ENCODE data around the gene ACSM2A.
"Not testable (repeated sequence)": the region's sequence is repeated elsewhere in the genome, so short reads cannot be mapped to it uniquely, and the experiment has no call there.

Gene ACSM2A

DNA sequence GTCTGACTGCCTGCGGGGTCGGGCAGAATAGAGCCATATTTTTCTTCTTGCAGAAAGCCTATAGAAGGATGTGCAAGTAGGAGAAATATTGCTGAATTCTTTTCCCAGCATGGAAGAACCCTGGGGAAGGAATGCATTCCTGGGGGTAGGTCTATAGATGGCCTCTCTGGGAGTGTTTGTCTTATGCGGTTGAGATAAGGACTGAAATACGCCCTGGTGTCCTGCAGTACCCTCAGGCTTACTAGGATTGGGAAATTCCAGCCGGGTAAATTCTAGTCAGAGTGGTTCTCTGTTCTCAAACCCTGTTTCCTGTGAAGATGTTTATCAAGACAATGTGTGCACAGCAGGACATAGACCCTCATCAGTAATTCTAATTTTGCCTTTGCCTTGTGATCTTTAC lies 2.3 kb downstream of the ACSM2A start:
- not testable (repeated sequence) for DNase-seq (ENCODE audit: low read depth, low spot score)

DNA sequence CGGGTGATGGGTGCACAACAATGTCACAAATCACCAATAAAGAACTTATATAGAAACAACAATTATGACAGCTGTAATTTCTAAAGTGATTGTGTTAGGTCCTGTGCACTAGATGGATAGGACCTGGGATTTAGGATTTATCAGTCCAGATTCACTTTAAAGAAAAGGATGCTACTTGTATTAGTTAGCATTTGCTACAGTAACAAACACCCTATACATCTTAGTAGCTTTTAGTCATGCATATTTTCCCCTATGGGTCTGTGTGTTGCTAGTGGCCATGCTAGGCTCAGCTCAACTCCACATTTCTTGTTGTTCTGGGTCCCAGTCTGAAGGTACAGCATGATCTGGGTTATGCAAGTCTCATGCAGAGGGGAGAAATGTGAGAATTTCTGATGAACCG lies 7.9 kb downstream of the ACSM2A start:
- not testable (repeated sequence) for DNase-seq (ENCODE audit: low read depth, low spot score)

DNA sequence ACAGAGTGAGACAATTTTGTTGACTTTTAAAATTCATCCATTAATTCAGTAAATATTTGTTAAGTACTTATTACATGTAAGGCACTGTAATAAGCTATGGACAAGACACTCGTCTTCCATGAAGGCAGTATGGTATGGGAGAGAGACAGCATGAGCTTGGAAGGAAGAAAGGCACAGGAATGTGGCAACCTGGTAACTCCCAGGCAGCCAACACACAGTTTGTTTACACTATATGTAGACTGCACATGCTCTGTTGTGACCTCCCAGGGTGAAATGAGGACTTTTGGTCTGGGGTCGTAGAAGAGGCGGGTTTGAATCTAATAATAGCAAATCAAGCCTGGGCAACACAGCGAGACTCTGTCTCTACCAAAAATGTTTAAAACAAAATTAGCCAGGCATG lies 9.0 kb downstream of the ACSM2A start:
- DNase-seq (ENCODE audit: low read depth, low spot score) = not testable (repeated sequence)

DNA sequence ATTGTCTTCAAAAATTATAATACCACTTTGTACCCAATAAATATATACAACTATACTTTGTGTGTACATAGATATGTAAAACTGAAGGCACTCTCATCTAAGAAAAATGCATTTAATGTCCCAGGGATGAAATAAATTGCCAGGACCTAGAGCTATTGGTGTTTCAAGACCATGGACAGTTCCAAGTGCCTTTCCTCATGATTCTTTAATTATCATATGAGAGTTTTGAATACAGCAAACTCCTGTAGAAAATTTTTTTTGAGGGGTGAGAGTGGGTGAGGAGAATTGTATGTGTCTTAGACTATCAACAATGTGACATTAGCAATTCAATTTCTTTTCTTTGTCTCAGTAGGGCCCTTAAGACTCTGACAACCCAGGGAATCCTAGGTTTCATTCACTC lies 17.6 kb downstream of the ACSM2A start:
- not testable (repeated sequence) for DNase-seq (ENCODE audit: low read depth, low spot score)

DNA sequence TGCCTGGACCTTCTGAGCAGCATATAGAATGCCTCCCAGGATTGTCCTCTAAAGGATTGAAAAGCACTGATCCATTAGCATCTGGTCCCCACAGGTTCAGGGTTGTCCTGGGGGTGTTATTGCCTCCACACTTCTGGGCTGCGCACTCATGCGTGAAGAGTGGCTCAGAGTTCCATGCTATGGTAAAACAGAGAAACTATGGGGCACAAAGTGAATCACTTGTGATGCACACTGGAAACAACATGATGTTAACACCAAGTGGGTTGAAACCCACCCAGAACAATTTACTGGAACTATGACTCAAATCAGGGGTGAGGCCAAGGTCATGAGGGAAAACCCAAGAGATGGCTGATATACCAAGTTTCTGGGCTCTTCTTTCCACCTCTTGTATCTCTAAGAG lies 18.6 kb downstream of the ACSM2A start:
- DNase-seq (ENCODE audit: low read depth, low spot score) = not testable (repeated sequence)

DNA sequence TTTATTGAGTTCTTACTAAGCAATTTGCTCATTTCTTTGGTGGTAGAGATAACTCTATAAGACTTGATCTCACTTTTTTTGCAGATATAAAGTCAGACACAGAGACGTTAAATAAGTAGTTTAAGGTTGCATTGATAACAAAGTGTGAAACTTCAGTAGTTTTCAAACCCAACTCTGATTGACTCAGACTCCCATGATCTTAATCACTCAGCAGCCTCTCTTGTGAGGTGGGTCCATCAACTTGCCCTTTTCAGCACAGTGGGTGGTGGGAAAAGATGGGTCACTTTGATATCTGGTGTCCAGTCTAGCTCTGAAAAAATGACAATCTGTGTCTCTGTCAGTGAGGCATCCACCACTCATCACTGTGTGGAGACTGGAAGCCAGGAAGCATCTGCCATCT lies 19.4 kb downstream of the ACSM2A start:
- not testable (repeated sequence) for DNase-seq (ENCODE audit: low read depth, low spot score)

DNA sequence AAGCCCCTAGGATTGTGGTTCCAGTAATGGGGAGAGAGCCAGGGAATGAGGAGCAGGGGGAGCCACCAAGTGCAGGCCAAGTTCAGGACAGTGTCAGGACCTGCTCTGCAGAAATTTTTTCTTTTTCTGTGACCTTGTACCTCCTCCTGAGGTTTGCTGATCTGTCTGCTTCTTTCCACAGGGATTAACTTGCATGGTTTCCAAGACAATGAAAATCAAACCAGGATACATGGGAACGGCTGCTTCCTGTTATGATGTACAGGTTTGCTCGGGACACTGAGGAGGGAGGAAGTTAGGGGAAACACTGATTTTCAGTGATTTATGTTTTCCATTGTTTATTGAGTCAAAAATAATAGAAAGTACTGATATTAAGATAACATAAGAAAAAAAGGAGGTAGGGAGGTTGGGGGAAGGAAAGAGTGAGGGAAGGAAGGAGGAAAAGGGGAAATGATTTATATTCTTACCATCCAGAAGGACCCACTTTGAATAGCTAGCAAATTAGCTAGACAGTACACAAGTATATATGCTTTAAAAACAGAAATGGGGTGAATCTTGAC lies 25.9 kb downstream of the ACSM2A start:
- not testable (repeated sequence) for DNase-seq (ENCODE audit: low read depth, low spot score)

DNA sequence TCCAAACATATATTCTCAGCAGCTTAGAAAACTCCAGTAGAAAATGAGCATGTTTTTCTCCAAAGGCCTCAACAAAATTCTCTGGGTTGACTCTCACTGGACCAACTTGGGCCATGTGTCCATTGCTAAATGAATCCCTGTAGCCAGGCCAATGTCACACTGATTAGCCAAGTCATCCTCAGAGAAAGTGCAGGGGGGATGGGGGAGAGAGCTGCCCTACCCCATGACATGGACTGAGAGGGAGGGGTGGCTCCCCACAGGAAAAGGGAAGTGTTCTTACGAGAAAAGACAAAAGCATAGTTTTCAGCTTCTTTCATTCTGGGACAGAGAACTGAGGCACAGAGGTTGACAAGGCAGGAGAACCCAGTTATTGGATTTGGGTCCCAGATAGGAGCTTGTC lies 32.7 kb downstream of the ACSM2A start:
- DNase-seq (ENCODE audit: low read depth, low spot score) = not testable (repeated sequence)

DNA sequence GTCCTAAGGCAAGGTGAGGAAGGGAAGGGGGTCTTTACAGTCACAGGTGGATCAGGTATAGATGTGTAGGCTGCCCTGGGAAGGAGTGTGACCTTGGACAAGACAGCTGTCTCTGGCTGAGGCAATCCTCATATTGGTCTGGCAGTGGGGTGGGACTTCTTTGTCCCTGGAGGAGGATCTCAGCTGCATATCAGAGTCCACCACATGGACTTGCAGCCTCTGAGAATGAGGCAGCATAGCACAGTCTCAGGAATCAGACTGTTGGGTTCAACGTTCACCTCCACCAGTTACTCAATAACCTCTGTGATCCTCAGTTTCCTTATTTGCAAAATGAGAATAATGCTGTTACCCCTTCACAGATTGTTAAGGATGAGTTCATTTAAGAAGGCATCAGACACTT lies 33.4 kb downstream of the ACSM2A start:
- DNase-seq (ENCODE audit: low read depth, low spot score) = no peak

DNA sequence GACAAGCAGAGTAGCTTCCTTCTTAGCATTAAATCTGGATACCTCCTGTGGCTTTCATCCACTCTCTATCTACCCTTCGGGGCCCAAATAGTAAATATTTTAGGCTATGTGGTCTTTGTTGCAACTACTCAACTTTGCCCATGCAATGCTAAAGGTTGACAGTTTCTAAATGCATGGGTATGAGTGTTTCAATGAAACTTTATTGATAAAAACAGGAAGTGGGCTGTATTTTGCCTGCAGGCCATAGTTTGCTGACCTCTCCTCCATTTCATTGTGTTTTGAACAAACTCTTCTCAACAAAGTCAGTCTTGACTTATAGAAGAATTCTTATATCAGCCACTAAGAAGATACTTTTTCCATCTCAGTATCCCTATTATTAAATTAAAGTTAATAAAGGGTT lies 34.1 kb downstream of the ACSM2A start:
- no peak for DNase-seq (ENCODE audit: low read depth, low spot score)

DNA sequence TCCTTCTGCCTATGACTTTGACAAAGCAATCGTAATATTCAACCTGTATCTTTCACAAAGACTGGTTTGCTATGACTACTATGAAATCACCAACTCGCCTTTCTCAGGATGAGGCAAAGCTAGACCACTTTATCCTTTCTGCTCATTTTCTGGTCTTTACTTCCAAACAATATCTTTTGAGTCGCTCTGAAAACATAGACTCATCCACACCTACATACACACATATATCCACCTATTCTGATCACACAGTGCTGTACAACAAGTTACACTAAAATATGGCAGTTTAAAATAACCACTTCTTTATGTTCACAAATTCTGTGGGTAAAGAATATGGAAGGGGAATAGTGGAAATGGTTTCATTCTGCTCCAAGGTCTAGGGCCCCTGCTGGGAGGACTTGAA lies 39.7 kb downstream of the ACSM2A start:
- DNase-seq (ENCODE audit: low read depth, low spot score) = not testable (repeated sequence)

DNA sequence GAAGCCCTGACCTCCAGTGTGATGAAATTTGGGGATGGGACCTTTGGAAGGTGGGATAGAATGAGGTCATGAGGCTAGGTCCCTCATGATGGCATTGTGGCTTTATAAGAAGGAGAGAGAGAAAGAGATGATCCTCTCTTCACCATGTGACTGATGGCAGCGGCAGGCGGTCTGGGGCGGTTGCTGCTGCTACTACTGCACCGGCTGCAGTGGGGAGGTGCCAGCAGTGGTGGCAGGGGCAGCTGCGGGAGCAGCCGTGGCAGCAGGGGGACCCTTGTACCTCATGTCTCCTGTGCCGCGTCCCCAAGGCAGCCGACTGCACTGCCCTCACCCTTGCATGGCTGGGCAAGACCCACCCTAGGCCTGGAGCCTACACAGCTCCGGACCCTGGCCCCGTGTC lies 40.1 kb downstream of the ACSM2A start:
- not testable (repeated sequence) for DNase-seq (ENCODE audit: low read depth, low spot score)

DNA sequence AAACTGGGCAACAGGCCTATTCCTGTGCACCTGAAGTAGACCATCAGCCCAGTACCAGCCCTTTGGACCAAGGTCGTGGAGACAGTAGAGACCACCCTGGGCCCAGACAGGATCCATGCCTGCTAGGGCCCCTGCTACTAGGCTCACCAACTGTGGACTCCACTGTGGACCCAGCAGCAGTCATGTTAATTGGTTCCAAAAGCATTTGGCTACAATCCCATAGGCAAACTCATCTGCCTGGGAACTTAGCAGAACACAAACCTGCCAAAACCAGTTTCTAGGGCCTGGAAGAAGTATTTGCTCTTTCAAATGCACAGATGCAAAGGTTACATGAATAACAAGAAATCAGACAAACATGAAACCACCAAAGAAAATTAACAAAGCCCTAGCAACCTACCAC lies 53.1 kb downstream of the ACSM2A start:
- DNase-seq (ENCODE audit: low read depth, low spot score) = no peak

DNA sequence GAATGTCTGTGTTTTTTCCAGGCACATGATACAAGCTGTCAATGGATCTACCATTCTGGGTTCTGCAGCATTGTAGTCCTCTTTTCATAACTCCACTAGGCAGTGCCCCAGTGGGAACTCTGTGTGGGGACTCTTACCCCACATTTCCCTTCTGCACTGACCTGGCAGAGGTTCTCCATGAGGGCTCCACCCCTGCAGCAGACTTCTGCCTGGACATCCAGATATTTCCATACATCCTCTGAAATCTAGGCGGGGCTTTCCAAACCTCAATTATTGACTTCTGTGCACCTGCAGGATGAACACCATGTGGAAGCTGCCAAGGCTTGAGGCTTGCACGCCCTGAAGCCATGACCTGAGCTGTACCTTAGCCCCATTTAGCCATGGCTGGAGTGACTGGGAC lies 56.0 kb downstream of the ACSM2A start:
- DNase-seq (ENCODE audit: low read depth, low spot score) = no peak

DNA sequence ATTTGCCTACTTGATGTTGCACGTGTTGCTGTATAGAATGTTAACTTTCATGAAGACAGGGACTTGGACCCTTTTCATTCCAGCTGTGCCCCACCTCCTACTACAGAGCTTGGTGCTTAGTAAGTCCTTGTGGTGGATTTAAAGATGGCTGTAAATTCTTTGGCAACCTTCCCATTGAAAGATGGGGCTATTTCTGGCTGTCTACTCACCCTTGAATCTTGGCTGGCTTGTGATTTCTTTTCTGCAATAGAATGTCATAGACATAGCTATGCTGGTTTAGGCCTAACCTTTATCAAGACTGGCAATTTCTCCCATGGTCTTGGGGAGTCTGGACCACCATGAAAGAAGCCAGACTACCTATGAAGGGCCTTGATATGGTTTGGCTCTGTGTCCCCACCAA lies 59.0 kb downstream of the ACSM2A start:
- no peak for DNase-seq (ENCODE audit: low read depth, low spot score)

DNA sequence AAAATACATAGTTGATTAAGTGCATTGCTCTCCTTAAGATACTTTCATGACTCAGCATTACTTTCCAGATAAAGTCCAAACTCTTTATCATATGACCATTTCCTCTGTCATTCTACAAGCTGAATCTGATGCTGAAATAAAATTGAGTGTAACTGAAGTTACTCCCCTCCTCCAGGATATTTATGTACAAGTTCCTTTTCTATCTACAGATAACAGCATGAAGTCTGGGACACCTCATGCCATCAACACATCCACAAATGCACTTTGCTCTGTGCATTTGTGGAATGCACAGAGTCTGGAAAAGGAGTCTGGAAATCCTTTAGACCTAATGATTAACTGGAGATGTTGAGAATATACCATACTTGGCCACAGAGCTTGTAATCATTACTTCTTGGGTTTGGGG lies 64.4 kb downstream of the ACSM2A start:
- no peak for DNase-seq (ENCODE audit: low read depth, low spot score)

DNA sequence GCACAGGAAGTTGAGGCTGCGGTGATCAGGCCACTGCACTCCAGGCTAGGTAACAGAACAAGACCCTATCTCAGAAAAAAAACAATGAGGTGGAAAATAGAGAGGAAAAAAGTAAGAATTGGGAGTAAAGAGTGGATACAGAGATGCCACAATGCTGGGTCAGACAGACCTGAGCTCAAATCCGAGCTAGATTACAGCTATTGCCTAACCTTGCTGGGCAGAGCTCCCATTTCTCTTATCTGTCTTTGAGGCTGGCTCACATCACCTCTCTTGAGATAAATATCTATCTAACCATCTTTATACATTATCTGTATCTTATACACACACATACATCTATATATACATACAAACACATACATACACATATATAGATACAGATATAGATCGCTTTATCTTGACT lies 65.8 kb downstream of the ACSM2A start:
- no peak for DNase-seq (ENCODE audit: low read depth, low spot score)

DNA sequence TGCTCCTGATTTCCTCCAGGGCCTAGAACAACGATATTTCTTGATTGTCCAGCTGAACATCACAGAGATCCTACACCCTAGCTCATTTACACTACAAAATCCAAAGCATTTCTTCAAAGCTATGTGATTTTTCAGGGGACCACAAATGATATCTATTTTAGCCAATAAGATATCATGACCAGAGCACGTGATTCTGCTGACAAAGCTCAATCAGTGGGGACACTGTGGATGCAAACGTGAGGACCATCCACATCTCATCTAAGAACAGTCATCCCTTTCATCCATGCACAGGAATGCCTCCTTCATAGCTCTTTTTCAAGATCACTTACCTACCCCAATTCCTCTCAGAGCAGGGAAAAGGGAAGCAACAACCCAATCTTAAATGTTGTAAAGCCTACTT lies 67.9 kb downstream of the ACSM2A start:
- DNase-seq (ENCODE audit: low read depth, low spot score) = no peak

DNA sequence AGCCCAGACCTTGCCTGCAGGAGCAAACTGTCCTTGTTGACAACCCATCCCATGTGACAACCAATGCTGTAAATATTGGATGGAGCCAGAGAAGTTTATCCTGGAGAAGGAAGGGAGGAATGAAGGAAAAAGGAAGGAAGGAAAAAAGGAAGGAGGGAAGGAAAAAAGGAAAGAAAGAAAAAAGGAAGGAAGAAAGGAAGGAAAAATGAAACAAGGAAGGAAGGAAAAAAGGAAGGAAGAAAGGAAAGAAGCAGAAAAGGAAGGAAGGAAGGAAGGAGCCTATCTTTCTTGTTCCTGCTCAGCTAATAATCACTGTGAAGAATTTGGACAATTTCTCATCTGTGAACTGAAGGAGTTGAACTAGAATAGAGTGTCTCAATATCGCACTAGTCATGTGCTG lies 68.8 kb downstream of the ACSM2A start:
- no peak for DNase-seq (ENCODE audit: low read depth, low spot score)

DNA sequence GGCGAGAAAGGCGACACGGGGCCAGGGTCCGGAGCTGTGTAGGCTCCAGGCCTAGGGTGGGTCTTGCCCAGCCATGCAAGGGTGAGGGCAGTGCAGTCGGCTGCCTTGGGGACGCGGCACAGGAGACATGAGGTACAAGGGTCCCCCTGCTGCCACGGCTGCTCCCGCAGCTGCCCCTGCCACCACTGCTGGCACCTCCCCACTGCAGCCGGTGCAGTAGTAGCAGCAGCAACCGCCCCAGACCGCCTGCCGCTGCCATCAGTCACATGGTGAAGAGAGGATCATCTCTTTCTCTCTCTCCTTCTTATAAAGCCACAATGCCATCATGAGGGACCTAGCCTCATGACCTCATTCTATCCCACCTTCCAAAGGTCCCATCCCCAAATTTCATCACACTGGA lies 80.5 kb downstream of the ACSM2A start:
- DNase-seq (ENCODE audit: low read depth, low spot score) = not testable (repeated sequence)

DNA sequence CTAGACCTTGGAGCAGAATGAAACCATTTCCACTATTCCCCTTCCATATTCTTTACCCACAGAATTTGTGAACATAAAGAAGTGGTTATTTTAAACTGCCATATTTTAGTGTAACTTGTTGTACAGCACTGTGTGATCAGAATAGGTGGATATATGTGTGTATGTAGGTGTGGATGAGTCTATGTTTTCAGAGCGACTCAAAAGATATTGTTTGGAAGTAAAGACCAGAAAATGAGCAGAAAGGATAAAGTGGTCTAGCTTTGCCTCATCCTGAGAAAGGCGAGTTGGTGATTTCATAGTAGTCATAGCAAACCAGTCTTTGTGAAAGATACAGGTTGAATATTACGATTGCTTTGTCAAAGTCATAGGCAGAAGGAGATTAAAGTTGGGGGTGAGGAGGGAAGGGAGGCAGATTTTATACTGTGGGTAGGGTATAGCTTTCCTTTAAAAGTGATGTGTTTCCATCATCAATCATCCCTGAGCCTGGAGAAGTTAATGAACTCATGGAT lies 81.0 kb downstream of the ACSM2A start:
- DNase-seq (ENCODE audit: low read depth, low spot score) = not testable (repeated sequence)

DNA sequence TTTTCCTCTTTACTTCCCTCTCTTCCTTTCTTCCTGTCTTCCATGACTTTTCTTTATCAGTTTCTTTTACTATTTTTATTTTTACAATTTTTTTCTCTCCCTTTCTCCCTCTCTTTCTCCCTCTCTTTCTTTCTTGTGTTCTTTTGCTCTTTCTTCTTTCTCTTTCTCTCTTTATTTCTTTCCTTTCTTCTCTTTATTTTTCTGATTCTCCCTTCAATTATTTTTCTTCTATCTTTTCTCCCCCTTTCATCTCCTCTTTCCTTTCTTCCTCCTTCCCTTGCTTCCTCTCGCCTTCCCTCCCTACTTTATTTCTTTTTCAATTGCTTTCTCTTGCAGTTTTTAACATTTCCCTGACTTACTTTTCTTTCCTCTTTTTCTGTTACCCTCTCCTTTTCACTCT lies 85.3 kb downstream of the ACSM2A start:
- DNase-seq (ENCODE audit: low read depth, low spot score) = not testable (repeated sequence)
